Cardiac fibroblast (primary cell): ENCODE data around the gene IL1RAPL2.
A peak's percentile ranks its signal among the peaks of the same experiment; 100 is the strongest.
"Not testable (repeated sequence)": the region's sequence is repeated elsewhere in the genome, so short reads cannot be mapped to it uniquely, and the experiment has no call there.

Experiments
- DNase-seq, 2 donors: peaks; one replicate each; pipeline versions ENCODE4 v3.0.0 to v3.0.0-alpha.2; 2010; ENCODE audit warnings: low read depth in 2 of 2
- H3K4me3 ChIP-seq, 2 donors: replicated peaks in 1 of 2; 1 replicate in 1 of 2; 2 replicates in 1 of 2; pipeline ENCODE4 v1.5.1; 2011; ENCODE audit warnings: low read depth in 2 of 2, low read length in 2 of 2, mild to moderate bottlenecking in 2 of 2, moderate library complexity in 1 of 2
- CTCF ChIP-seq: IDR thresholded peaks from one replicate; pipeline ENCODE4 v1.5.1; 2011; ENCODE audit warnings: low read depth, mild to moderate bottlenecking, low read length, inconsistent platforms

IL1RAPL2 gene

GRCh38 chrX:105228602-105229001, 662.6 kb downstream of the IL1RAPL2 start:
- TF ChIP-seq CTCF: no peak
- no peak overlapping the region for H3K4me3 ChIP-seq
- DNase-seq: peak in 1 of 2 donors; percentile 1

GRCh38 chrX:105229146-105229545, 663.1 kb downstream of the IL1RAPL2 start:
- H3K4me3 ChIP-seq: no peak overlapping the region
- no peak for TF ChIP-seq CTCF
- DNase-seq: no peak

GRCh38 chrX:105237407-105237806, 671.4 kb downstream of the IL1RAPL2 start:
- not testable (repeated sequence) for DNase-seq, H3K4me3 ChIP-seq

- no peak for TF ChIP-seq CTCF
These were observed 675.1 kb downstream of the IL1RAPL2 start for GRCh38 chrX:105241056-105241455.

GRCh38 chrX:105260291-105261043, 694.5 kb downstream of the IL1RAPL2 start:
- H3K4me3 ChIP-seq: no peak overlapping the region
- no peak for DNase-seq
- TF ChIP-seq CTCF: no peak

More at GRCh38 chrX:105241056-105241455, 675.1 kb downstream of the IL1RAPL2 start:
- H3K4me3 ChIP-seq: no peak overlapping the region
- peak; percentile 8 to 25 for DNase-seq

- no peak overlapping the region for H3K4me3 ChIP-seq
- TF ChIP-seq CTCF: no peak
- no peak for DNase-seq
These were observed 697.2 kb downstream of the IL1RAPL2 start for GRCh38 chrX:105263171-105263570.

GRCh38 chrX:105263801-105264200, 697.8 kb downstream of the IL1RAPL2 start:
- no peak for DNase-seq
- TF ChIP-seq CTCF: no peak
- no peak overlapping the region for H3K4me3 ChIP-seq
